GM12878 (cell line): ENCODE data around the gene KLHL26. TPM values are rescaled to one million over a fixed set of nuclear protein-coding genes. Genes with fewer than 3 reads are reported as not detected.

Experiments used
- ATAC-seq: fragments of 200-7000 bp; cut with Tn5 transposase; 3 replicates; pipeline ENCODE4 v1.9.1; 2020; ENCODE audit warnings: mild to moderate bottlenecking, moderate library complexity
- BruUV-seq: library from RNA; stranded (reverse); fragments of 400-500 nt; replicated peaks from 2 replicates; lab custom pipeline; 2021; lab: Mats Ljungman, UMichigan
- CTCF ChIA-PET: fragments of 300-600 bp; sonication (Branson Sonifier 250); formaldehyde crosslinking; extraction: SDS; loops from one replicate; lab custom pipeline; 2021; ENCODE audit warnings: inconsistent platforms; lab: Yijun Ruan, JAX
- POLR2A ChIA-PET: fragments of 350-600 bp; formaldehyde crosslinking; extraction: SDS; loops from one replicate; lab custom pipeline; 2021; ENCODE audit warnings: inconsistent platforms; lab: Charles Lee
- RAD21 ChIA-PET: fragments of 300-600 bp; sonication (Branson Sonifier 250); formaldehyde crosslinking; loops from one replicate; lab custom pipeline; 2023; ENCODE audit warnings: antibody characterized with exemption; ENCODE audit not compliant: unreplicated experiment; lab: Charles Lee
- SMC1A ChIA-PET: fragments of 300-600 bp; sonication (Branson Sonifier 250); formaldehyde crosslinking; loops from one replicate; lab custom pipeline; 2023; ENCODE audit not compliant: unreplicated experiment, uncharacterized antibody; lab: Charles Lee
- DNase-seq: peaks from one replicate; pipeline ENCODE4 v3.0.0-alpha.2; 2011; ENCODE audit warnings: low read depth, low spot score
- FAIRE-seq: peaks from 3 replicates; lab custom pipeline; 2011; peaks lifted over from hg19 to GRCh38; lab: Jason Lieb, UNC
- H2AFZ ChIP-seq: 2 replicates; pipeline ENCODE4 v1.6.0; 2011; ENCODE audit warnings: low read depth, low read length, control low read depth; ENCODE audit not compliant: control insufficient read depth
- H3K27ac ChIP-seq: 2 replicates; pipeline ENCODE4 v1.5.1; 2011; ENCODE audit warnings: control low read depth; ENCODE audit not compliant: control insufficient read depth, insufficient read depth
- H3K27me3 ChIP-seq, 2 experiments: replicated peaks in 1 of 2; 2 replicates each; pipeline versions ENCODE4 v1.6.0 to v1.6.1; 2011; ENCODE audit warnings: low read length in 1 of 2; ENCODE audit not compliant: control insufficient read depth in 2 of 2, insufficient read depth in 2 of 2
- H3K36me3 ChIP-seq, 2 experiments: 2 replicates each; pipeline ENCODE4 v1.5.1; 2011; ENCODE audit warnings: low read length in 1 of 2; ENCODE audit not compliant: control insufficient read depth in 2 of 2, insufficient read depth in 2 of 2
- H3K4me1 ChIP-seq: 2 replicates; pipeline ENCODE4 v1.6.1; 2011; ENCODE audit warnings: mild to moderate bottlenecking, low read length, moderate library complexity, mixed read lengths; ENCODE audit not compliant: control insufficient read depth, insufficient read depth
- H3K4me2 ChIP-seq: 2 replicates; pipeline ENCODE4 v1.6.0; 2011; ENCODE audit warnings: control low read depth; ENCODE audit not compliant: control insufficient read depth, insufficient read depth
- H3K4me3 ChIP-seq: fragments of 200-600 bp; sonication (generic); 2 replicates; pipeline ENCODE4 v1.5.1; 2016
- H3K79me2 ChIP-seq: 2 replicates; pipeline ENCODE4 v1.6.0; 2011; ENCODE audit warnings: low read length; ENCODE audit not compliant: control insufficient read depth, insufficient read depth
- H3K9ac ChIP-seq: 2 replicates; pipeline ENCODE4 v1.8.0; 2011; ENCODE audit warnings: low read length, control low read depth, mixed read lengths; ENCODE audit not compliant: control insufficient read depth, insufficient read depth
- H3K9me3 ChIP-seq: replicated peaks from 3 replicates; pipeline ENCODE4 v1.5.1; 2011; ENCODE audit warnings: mild to moderate bottlenecking, low read length; ENCODE audit not compliant: control insufficient read depth, insufficient read depth
- H4K20me1 ChIP-seq: 2 replicates; pipeline ENCODE4 v1.6.0; 2011; ENCODE audit not compliant: control insufficient read depth, insufficient read depth
- BMI1 ChIP-seq: fragments of 450-650 bp; IDR thresholded peaks from 2 replicates; pipeline ENCODE4 v1.6.1; 2016; ENCODE audit warnings: mild to moderate bottlenecking, moderate library complexity, borderline replicate concordance
- EP300 ChIP-seq, 2 experiments: fragments of 150-350 bp in 1 of 2; IDR thresholded peaks; 2 replicates each; pipeline ENCODE4 v1.6.1; 2011 to 2012; ENCODE audit warnings: low read depth in 2 of 2, low read length in 2 of 2, borderline replicate concordance in 1 of 2, improper control_type of control experiment in 1 of 2, inconsistent platforms in 1 of 2; ENCODE audit not compliant: control insufficient read depth in 1 of 2
- HSF1 ChIP-seq: fragments of 150-350 bp; IDR thresholded peaks from 2 replicates; pipeline ENCODE4 v1.6.1; 2014; ENCODE audit warnings: mild to moderate bottlenecking, low read depth, low read length
- MXI1 ChIP-seq: fragments of 150-350 bp; IDR thresholded peaks from 2 replicates; pipeline ENCODE4 v1.6.1; 2011; ENCODE audit warnings: low read depth, mild to moderate bottlenecking, inconsistent platforms, low read length, improper control_type of control experiment
- POLR2A ChIP-seq: IDR thresholded peaks from 2 replicates; pipeline ENCODE4 v1.6.1; 2011; ENCODE audit warnings: low read depth, mild to moderate bottlenecking, low read length
- RAD21 ChIP-seq: IDR thresholded peaks from 2 replicates; pipeline ENCODE4 v1.6.1; 2011; ENCODE audit warnings: mild to moderate bottlenecking, low read depth, low read length, moderate library complexity; ENCODE audit not compliant: insufficient read depth
- WGBS: methylation state at CpG from one replicate; pipeline ENCODE4 v1.1.6; 2016; ENCODE audit warnings: low lambda C conversion rate; ENCODE audit not compliant: insufficient replicate concordance, insufficient coverage; ENCODE audit errors: missing lambda C conversion rate; 5-methylcytosine and 5-hydroxymethylcytosine counted together
- in situ Hi-C: fragments of 300-500 bp; cut with MboI; formaldehyde crosslinking; loops from 9 replicates; pipeline ENCODE4 v1.14.3; 2018; ENCODE audit warnings: mixed read lengths
- intact Hi-C: fragments of 100-400 bp; cut with micrococcal nuclease; formaldehyde crosslinking; loops from one replicate; pipeline ENCODE4 v1.14.2; 2022; ENCODE audit not compliant: unreplicated experiment
- polyA plus RNA-seq, 11 experiments: library from polyadenylated mRNA; depleted of rRNA in 4 of 11; unstranded in 6 of 11; stranded (reverse) in 5 of 11; fragments of >200 nt; fragmentation: Nextera tagmentation in 4 of 11; fragmentation: Illumina TruSeq in 1 of 11; extraction: Ambion mirVana in 4 of 11; extraction: Trizol in 1 of 11; gene quantifications; 1 replicate in 1 of 11; 2 replicates in 10 of 11; pipeline versions ENCODE4 v1.2.1 to v1.2.3, GENCODE V29; 2011 to 2016; ENCODE audit warnings: inconsistent platforms in 2 of 11, missing spikeins in 2 of 11, low read depth in 1 of 11
- total RNA-seq, 4 experiments: library from RNA; depleted of rRNA in 3 of 4; stranded (reverse); fragments of >200 nt in 3 of 4; fragmentation: Illumina TruSeq in 1 of 4; extraction: Trizol in 1 of 4; gene quantifications; 2 replicates each; pipeline versions ENCODE4 v1.2.1 to v1.2.3, GENCODE V29; 2013 to 2021

KLHL26 gene
- total and polyA plus RNA-seq, 10 of the 15 experiments (the other 5 are each of a cell fraction or from before 2014, with no cell fraction given) = 0.18 to 14.6 (median 2.9) TPM

- FAIRE-seq = no peak
- CTCF ChIA-PET = no interaction called here
Measured at GRCh38 chr19:18626906-18627305, 9.9 kb upstream of the KLHL26 start.

GRCh38 chr19:18629166-18630088 lies 7.4 kb upstream of the KLHL26 start:
- in situ Hi-C loops = no loop called here
- intact Hi-C loops = no loop called here

More at GRCh38 chr19:18626906-18627305, 9.9 kb upstream of the KLHL26 start:
- DNase-seq (no peak), ATAC-seq (no peak)
- no peak for TF ChIP-seq POLR2A
- no peak overlapping the region for H3K4me3 ChIP-seq
- H3K27ac ChIP-seq = no peak overlapping the region
- H3K4me2 ChIP-seq = no peak overlapping the region
- WGBS = 43% methylated on average over 2 of the region's 2 CpGs
- H3K27me3 ChIP-seq = no peaks in the 10 kb centered on the region; a peak in 1 of 4 replicates
- POLR2A ChIA-PET = no interaction called here
- no peak overlapping the region for H3K9ac ChIP-seq
- no peaks in the 10 kb centered on the region for H3K79me2 ChIP-seq
- no peaks in the 10 kb centered on the region for H4K20me1 ChIP-seq
- H3K36me3 ChIP-seq = no peaks in the 10 kb centered on the region
- H2AFZ ChIP-seq = no peak overlapping the region
- in situ Hi-C loops = no loop called here
- intact Hi-C loops = no loop called here
- SMC1A ChIA-PET = no interaction called here
- no TSS peak for BruUV-seq
- no peaks in the 10 kb centered on the region for H3K4me1 ChIP-seq
- RAD21 ChIA-PET = no interaction called here
- no peaks in the 10 kb centered on the region for H3K9me3 ChIP-seq

More at GRCh38 chr19:18629166-18630088, 7.4 kb upstream of the KLHL26 start:
- H3K27me3 ChIP-seq = no peaks in the 10 kb centered on the region; a peak in 1 of 4 replicates
- RAD21 ChIA-PET = no interaction called here
- H3K4me2 ChIP-seq = no peak overlapping the region
- no peak for FAIRE-seq
- no peak overlapping the region for H3K4me3 ChIP-seq
- no peak for DNase-seq
- H4K20me1 ChIP-seq = no peaks in the 10 kb centered on the region
- WGBS = 53% methylated on average over 15 of the region's 15 CpGs
- H3K79me2 ChIP-seq = no peaks in the 10 kb centered on the region
- no peak overlapping the region for H3K27ac ChIP-seq
- no peaks in the 10 kb centered on the region for H3K9me3 ChIP-seq
- CTCF ChIA-PET = interaction anchor here (0.6 kb wide), 1 partner anchor 53 kb away, joined by 3 read pairs; no protein-coding TSS in a partner anchor
- SMC1A ChIA-PET = no interaction called here
- ATAC-seq = no peak
- H3K4me1 ChIP-seq = no peaks in the 10 kb centered on the region
- TF ChIP-seq EP300 (IDR thresholded peaks at IDR 0.05; ENCODE audit: borderline replicate concordance in 1 of 2, control insufficient read depth in 1 of 2, low read depth in 2 of 2, low read length in 2 of 2) (peak in 1 of 2 experiments; percentile 54; a peak in 1 of 4 replicates), HSF1 (peak; percentile 98), MXI1 (no peak), BMI1 (peak; percentile 43; the same call in 1 of the 2 replicates), RAD21 (no peak)
- H3K9ac ChIP-seq = no peak overlapping the region
- no peaks in the 10 kb centered on the region for H3K36me3 ChIP-seq
- POLR2A ChIA-PET = interaction anchor here (0.6 to 1.1 kb wide), 2 partner anchors 9 to 73 kb away, joined by 3 read pairs; no protein-coding TSS in a partner anchor
- H2AFZ ChIP-seq = no peak overlapping the region
- no TSS peak for BruUV-seq
